ENCODE results near the gene ABCG1.

DNA sequence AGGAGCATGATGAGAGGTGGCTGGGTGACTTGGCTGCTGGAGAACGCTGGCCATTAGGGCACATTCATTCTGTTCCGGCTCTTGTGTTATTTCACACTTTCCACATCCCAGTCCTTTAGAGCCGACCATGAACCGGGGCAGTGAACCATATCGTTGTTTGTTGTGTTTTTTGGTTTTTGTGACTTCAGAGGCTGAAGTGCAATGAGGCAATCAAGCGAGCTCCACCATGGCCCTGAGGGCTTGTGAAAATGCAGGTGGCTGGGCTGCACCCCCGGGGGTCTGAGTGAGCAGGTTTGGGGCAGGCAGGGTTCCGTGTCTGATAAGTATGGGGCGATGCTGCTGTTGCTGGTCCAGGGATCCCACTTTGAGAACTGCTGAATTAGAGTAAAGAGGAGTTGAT is 23.7 kb downstream of the ABCG1 start:
- TF ChIP-seq, protein P1, sequence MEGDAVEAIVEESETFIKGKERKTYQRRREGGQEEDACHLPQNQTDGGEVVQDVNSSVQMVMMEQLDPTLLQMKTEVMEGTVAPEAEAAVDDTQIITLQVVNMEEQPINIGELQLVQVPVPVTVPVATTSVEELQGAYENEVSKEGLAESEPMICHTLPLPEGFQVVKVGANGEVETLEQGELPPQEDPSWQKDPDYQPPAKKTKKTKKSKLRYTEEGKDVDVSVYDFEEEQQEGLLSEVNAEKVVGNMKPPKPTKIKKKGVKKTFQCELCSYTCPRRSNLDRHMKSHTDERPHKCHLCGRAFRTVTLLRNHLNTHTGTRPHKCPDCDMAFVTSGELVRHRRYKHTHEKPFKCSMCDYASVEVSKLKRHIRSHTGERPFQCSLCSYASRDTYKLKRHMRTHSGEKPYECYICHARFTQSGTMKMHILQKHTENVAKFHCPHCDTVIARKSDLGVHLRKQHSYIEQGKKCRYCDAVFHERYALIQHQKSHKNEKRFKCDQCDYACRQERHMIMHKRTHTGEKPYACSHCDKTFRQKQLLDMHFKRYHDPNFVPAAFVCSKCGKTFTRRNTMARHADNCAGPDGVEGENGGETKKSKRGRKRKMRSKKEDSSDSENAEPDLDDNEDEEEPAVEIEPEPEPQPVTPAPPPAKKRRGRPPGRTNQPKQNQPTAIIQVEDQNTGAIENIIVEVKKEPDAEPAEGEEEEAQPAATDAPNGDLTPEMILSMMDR (conservative IDR thresholded peaks at IDR 0.05; ENCODE audit: low read length), result no peak
- no peak for TF ChIP-seq EZH2phosphoT487 (IDR thresholded peaks at IDR 0.05; ENCODE audit: borderline replicate concordance, low read depth, low read length)
